ENCODE measurements around the gene ARPC5L.

The ARPC5L gene

DNA sequence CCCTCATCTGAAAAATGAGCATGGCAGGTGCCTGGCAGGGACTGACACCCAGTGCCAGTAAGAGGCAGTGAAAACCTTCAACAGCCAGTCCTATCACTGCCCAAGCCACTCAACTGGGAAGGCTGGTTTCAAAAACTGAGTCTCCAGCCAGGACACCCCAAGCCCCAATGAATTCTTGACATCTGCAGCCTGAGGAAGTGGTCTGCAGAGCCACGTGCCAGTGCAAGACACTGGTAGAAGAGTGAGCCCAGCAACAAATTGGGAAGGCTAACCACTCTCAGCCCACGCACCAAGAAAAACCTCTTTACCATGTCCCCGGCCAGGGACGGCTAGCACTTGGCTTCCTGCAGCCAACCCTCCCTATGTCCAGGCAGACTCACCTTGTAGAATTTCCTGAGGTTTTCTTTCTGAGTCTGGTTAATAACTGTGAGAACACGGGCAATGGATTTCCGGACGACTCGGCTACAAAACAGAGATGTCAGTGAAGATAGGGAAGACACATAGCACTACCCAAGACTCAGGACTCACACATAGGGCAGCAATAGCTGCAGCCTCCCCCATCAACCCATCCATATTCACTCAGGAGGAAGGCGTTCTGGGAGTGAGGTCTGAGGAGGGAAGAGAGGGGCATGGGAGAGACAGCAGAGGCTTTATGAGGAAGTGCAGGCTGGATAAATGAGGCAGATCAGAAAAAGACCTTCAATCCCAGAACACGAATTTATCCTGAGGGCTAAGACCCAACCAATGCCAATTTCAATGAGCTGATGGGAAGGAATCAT lies 1.9 kb upstream of the ARPC5L start:
- H3K27ac ChIP-seq = peak overlapping the region; percentile 93; the same call in 1 of the 2 replicates
- TF ChIP-seq, protein P1, sequence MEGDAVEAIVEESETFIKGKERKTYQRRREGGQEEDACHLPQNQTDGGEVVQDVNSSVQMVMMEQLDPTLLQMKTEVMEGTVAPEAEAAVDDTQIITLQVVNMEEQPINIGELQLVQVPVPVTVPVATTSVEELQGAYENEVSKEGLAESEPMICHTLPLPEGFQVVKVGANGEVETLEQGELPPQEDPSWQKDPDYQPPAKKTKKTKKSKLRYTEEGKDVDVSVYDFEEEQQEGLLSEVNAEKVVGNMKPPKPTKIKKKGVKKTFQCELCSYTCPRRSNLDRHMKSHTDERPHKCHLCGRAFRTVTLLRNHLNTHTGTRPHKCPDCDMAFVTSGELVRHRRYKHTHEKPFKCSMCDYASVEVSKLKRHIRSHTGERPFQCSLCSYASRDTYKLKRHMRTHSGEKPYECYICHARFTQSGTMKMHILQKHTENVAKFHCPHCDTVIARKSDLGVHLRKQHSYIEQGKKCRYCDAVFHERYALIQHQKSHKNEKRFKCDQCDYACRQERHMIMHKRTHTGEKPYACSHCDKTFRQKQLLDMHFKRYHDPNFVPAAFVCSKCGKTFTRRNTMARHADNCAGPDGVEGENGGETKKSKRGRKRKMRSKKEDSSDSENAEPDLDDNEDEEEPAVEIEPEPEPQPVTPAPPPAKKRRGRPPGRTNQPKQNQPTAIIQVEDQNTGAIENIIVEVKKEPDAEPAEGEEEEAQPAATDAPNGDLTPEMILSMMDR (conservative IDR thresholded peaks at IDR 0.05) = no peak

DNA sequence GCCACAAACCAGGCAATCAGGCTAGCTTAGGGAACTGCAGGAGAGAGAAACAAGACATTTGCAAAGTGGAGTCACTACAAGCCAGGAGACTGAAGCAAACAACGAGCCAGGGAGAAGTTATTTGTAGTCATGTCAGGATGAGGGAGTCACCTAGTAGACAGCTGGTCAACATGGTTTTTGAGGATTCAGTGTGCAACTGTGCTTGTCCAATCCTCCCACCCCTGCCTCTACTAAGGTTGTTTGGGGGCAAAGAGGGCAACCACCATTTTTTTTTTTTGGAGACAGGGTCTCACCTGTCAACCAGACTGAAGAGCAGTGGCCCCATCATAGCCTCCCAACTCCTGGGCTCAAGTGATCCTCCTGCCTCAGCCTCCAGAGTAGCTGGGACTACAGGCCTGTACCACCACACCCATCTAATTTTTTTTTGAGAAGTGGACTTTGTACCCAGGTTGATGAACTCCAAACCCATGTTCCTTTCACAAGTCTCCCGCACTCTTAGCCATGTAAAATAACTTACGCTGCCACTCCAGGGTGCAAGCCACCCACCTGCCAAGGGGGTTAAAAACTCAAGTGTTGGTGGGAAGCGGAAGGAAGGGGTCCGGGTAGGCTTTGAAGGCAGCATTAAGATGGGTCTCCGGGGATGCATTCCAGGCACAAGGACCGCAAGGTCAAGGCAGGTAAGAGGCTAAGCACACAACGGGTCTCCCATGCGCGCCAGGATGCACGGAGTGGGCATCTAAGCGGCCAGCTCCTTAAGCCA lies 1.2 kb upstream of the ARPC5L start:
- H3K27ac ChIP-seq = peak overlapping the region; percentile 93
- TF ChIP-seq, protein P1 (conservative IDR thresholded peaks at IDR 0.05) = no peak

DNA sequence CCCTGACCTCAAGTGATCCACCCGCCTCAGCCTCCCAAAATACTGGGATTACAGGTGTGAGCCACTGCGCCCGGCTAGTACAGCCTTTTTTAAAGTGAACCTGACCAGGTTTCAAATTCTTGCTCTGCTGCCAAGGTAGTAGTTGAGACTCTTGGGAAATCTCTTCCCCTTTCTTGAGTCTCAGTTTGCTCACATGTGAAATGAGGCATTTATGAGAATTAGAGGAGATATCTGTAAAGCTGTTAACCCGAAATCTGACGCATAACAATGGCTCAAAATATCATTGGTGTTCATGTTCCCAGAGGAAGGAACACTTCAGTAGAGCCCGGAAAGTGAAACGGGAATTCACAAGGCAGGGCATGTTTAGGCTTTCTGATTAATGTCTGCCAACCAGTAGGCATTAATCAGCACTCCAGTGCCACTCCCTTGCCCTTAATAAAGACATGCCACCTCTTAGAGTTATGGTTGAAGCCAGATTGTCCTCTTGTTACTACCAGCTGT lies 1.5 kb downstream of the ARPC5L start:
- H3K27ac ChIP-seq = peak overlapping the region; percentile 93; the same call in 1 of the 2 replicates
- TF ChIP-seq, protein P1 (conservative IDR thresholded peaks at IDR 0.05) = no peak

DNA sequence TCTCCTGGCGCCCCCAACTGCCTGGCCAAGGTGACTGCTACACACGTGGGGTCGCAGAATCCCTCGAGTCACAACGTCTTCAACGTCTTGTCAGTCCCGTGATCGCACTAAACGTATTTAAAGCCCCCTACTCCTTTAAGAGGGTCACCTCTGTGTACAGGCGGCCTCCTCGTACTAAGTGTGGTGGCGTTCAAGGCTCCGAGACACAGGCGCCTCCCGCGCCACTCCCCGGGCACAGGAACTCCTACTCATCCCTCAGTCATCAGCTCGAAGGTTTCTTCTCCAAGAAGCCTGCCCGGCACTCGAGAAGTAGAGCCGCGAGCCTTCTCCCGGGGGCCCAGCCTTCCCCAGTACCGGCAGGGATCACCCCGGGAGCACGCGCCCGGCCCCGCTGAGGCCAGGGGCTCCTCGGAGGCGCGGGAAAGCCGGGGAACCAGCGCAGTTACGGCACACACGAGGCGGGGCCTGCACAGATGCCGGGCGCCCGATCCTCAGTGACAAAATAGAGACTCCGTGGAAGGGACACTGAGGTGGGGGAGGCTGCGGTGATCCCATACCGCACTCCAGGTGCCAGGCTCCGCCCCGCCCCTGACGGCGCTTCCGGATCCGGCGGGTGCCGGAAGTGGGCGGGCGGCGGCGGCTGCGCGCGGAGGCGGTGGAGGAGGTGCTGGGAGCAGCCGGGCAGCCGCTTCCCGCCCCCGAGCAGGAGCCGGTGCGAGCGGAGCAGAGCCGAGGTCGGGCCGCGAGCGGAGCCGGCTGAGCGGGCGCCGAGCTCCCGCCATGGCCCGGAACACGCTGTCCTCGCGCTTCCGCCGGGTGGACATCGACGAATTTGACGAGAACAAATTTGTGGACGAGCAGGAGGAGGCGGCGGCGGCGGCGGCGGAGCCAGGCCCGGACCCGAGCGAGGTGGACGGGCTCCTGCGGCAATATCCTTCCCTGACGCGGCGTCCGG lies 6.9 kb downstream of the ARPC5L start:
- H3K27ac ChIP-seq = peak overlapping the region; percentile 99
- TF ChIP-seq, protein P1 (conservative IDR thresholded peaks at IDR 0.05) = peak; percentile 49; the same call in 1 of the 2 replicates

DNA sequence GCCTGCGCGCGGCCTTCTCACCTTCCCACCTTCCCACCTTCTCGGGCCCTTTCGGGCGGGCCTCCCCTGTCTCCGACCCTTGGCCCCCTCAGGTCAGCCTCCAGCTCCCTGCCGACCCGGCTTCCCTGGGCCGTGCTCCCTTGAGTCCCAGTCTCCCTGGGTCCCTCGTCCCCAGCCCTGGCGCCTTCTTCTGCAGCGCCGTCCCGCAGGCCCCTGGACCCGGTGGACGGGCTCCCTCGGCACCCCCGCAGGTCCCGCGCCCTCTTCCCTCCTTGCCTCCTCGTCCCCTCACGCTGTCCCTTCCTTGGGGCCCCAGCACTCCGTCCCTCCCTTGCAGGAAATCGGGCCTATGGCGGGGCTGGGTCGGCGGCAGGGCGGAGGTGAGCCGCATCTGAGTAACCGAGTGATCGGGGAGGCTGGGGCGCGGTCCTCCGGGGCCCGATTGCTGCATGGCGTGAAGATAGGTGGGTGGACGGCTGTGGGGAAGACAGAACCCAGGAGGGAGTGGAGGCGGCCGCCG lies 7.6 kb downstream of the ARPC5L start:
- TF ChIP-seq, protein P1 (conservative IDR thresholded peaks at IDR 0.05) = no peak

DNA sequence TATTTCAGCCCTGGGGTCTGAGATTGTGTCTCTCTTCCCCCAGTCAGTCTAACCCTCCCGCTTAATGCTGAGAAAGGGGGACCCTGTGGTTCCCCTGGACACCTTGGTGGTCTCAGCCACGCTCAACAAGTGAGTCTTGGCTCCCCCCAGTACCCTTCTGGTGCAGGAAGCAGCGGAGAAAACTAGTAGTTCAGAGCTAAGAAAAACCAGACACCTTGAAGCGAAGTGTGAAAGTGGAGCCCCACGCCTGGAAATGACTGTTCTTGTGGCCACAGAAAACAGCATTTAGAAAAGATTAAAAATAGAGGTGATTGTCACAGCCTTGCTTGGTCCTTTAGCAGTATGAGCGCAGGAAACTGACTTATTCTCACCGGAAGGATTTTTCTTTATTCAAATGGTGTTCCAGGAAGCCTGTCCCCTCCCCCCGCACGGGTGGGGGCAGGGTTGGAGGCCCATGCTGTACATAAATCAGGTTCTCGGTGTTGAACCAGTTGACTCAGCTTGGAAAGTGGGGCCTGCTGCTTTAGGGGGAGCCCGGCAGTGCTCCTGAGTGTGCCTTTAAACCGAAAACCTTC lies 8.1 kb downstream of the ARPC5L start:
- TF ChIP-seq, protein P1 (conservative IDR thresholded peaks at IDR 0.05) = no peak
- peak overlapping the region; percentile 99 for H3K27ac ChIP-seq

More for the DNA sequence above, 7.6 kb downstream of the ARPC5L start:
- H3K27ac ChIP-seq = peak overlapping the region; percentile 99
